Hepatocyte (in vitro differentiated cells): Measurements from ENCODE around the gene TMA16. TPM values are rescaled to one million over a fixed set of nuclear protein-coding genes. Genes with fewer than 3 reads are reported as not detected.

Experiments used
- DNase-seq: peaks from one replicate; pipeline ENCODE4 v3.0.0-alpha.2; 2016; ENCODE audit warnings: low spot score
- H2AFZ ChIP-seq: fragments of 200-600 bp; sonication (generic); 2 replicates; pipeline ENCODE4 v1.6.0; 2016; ENCODE audit warnings: antibody characterized with exemption, mild to moderate bottlenecking
- H3K27ac ChIP-seq: fragments of 200-600 bp; sonication (generic); 2 replicates; pipeline ENCODE4 v1.5.1; 2016; ENCODE audit warnings: mild to moderate bottlenecking
- H3K27me3 ChIP-seq: fragments of 200-600 bp; sonication (generic); 2 replicates; pipeline ENCODE4 v1.6.1; 2016
- H3K36me3 ChIP-seq: fragments of 200-600 bp; sonication (generic); replicated peaks from 2 replicates; pipeline ENCODE4 v1.5.1; 2016; ENCODE audit warnings: low read depth; ENCODE audit not compliant: insufficient read depth
- H3K4me1 ChIP-seq: fragments of 200-600 bp; sonication (generic); 2 replicates; pipeline ENCODE4 v1.5.1; 2016; ENCODE audit warnings: mild to moderate bottlenecking, moderate library complexity; ENCODE audit not compliant: insufficient read depth
- H3K4me2 ChIP-seq: fragments of 200-600 bp; sonication (generic); 2 replicates; pipeline ENCODE4 v1.6.0; 2016
- H3K4me3 ChIP-seq: fragments of 200-600 bp; sonication (generic); 2 replicates; pipeline ENCODE4 v1.5.1; 2016; ENCODE audit warnings: mild to moderate bottlenecking
- H3K79me2 ChIP-seq: fragments of 200-600 bp; sonication (generic); 2 replicates; pipeline ENCODE4 v1.6.0; 2017; ENCODE audit warnings: mild to moderate bottlenecking
- H3K9me2 ChIP-seq: fragments of 200-600 bp; sonication (generic); replicated peaks from 2 replicates; pipeline ENCODE4 v1.6.0; 2017; ENCODE audit warnings: mild to moderate bottlenecking; ENCODE audit not compliant: insufficient read depth
- H3K9me3 ChIP-seq: fragments of 200-600 bp; sonication (generic); 2 replicates; pipeline ENCODE4 v1.5.1; 2016; ENCODE audit warnings: low read depth, mild to moderate bottlenecking
- H4K20me1 ChIP-seq: fragments of 200-600 bp; sonication (generic); 2 replicates; pipeline ENCODE4 v1.6.0; 2016; ENCODE audit warnings: mild to moderate bottlenecking; ENCODE audit not compliant: insufficient read depth, poor library complexity, severe bottlenecking
- CTCF ChIP-seq: fragments of 200-600 bp; sonication (generic); IDR thresholded peaks from 2 replicates; pipeline ENCODE4 v1.5.1; 2016; ENCODE audit warnings: antibody characterized with exemption, mild to moderate bottlenecking; ENCODE audit not compliant: poor library complexity
- EZH2 ChIP-seq: fragments of 200-600 bp; sonication (generic); IDR thresholded peaks from 2 replicates; pipeline ENCODE4 v1.6.1; 2016; ENCODE audit warnings: antibody characterized with exemption, mild to moderate bottlenecking, borderline replicate concordance
- EZH2phosphoT487 ChIP-seq: fragments of 200-600 bp; sonication (generic); IDR thresholded peaks from one replicate; pipeline ENCODE4 v1.6.1; 2018; ENCODE audit warnings: antibody characterized with exemption, mild to moderate bottlenecking, low read depth, moderate library complexity; ENCODE audit not compliant: unreplicated experiment, severe bottlenecking
- WGBS: methylation state at CpG from one replicate; pipeline ENCODE4 v1.1.6; 2016; ENCODE audit warnings: low lambda C conversion rate; ENCODE audit errors: missing lambda C conversion rate; 5-methylcytosine and 5-hydroxymethylcytosine counted together
- polyA plus RNA-seq: library from polyadenylated mRNA; unstranded; fragments of >200 nt; fragmentation: Nextera tagmentation; extraction: Ambion mirVana; gene quantifications from 2 replicates; pipeline ENCODE4 v1.2.1, GENCODE V29; 2016
- total RNA-seq: library from RNA; depleted of rRNA; stranded (reverse); fragments of >200 nt; gene quantifications from 2 replicates; pipeline ENCODE4 v1.2.3, GENCODE V29; 2014

TMA16 gene
- total and polyA plus RNA-seq, 2 experiments from 2014 or later = 10.9 to 24.9 TPM

DNA sequence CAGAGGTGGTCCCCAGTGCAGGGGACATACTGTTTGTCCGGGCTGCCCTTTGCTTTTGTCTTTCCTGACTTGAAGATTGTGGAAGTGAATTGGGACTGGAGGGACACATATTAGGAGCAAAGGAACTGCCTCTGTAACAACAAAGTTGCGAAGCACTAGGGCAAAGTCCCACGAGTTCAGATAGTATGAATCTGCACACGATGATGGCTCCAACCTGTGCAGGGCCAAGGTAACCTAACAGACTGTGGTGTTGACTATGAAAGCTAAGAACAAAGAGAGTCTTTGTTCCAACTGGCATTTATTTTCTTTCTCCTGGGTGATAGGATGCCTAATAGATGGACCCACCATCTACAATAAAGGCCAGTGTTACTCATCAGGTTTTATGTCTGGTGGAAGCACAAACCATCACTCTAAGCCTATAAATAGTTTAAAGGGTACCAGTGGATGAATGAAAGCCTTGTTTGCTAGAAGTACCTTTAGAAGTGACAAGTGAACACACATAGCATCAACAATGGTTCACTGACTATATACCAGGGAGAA is 71.8 kb downstream of the TMA16 start:
- no peaks in the 10 kb centered on the region for H3K27me3 ChIP-seq
- DNase-seq = peak; percentile 44
- H2AFZ ChIP-seq = no peak overlapping the region
- 66% methylated on average over 4 of the region's 4 CpGs for WGBS
- no peaks in the 10 kb centered on the region for H3K79me2 ChIP-seq
- no peaks in the 10 kb centered on the region for H3K36me3 ChIP-seq
- TF ChIP-seq CTCF (no peak), EZH2phosphoT487 (no peak), EZH2 (no peak)
- no peaks in the 10 kb centered on the region for H3K9me2 ChIP-seq
- H3K4me3 ChIP-seq = no peak overlapping the region
- H3K4me2 ChIP-seq = peak overlapping the region; percentile 21
- no peak overlapping the region for H3K27ac ChIP-seq
- H3K9me3 ChIP-seq = no peaks in the 10 kb centered on the region
- H4K20me1 ChIP-seq = no peaks in the 10 kb centered on the region
- no peaks in the 10 kb centered on the region for H3K4me1 ChIP-seq

GRCh38 chr4:163568843-163569242 is 74.4 kb downstream of the TMA16 start:
- no peak for DNase-seq
- Histone ChIP-seq H3K27me3 (no peaks in the 10 kb centered on the region), H3K4me2 (no peak overlapping the region), H4K20me1 (no peaks in the 10 kb centered on the region), H3K79me2 (no peaks in the 10 kb centered on the region), H2AFZ (no peak overlapping the region), H3K9me2 (no peaks in the 10 kb centered on the region), H3K4me1 (no peaks in the 10 kb centered on the region), H3K4me3 (no peak overlapping the region), H3K36me3 (no peaks in the 10 kb centered on the region), H3K9me3 (no peaks in the 10 kb centered on the region), H3K27ac (no peak overlapping the region)
- TF ChIP-seq CTCF (no peak), EZH2phosphoT487 (no peak), EZH2 (no peak)
- WGBS = 85% methylated on average over 2 of the region's 2 CpGs

Other genes starting within 250 kb of the TMA16 start
- gene NPY1R, start 162.1 kb upstream of the TMA16 start, total RNA-seq = 5.7 and 9.0 TPM in 2 replicates
- gene NPY1R, start 162.1 kb upstream of the TMA16 start, polyA plus RNA-seq = 1.1 and 2.9 TPM in 2 replicates
- gene NPY5R, start 150.8 kb upstream of the TMA16 start, total RNA-seq = 0.30 and 0.44 TPM in 2 replicates
- gene NPY5R, start 150.8 kb upstream of the TMA16 start, polyA plus RNA-seq = 0.46 and 0.72 TPM in 2 replicates
- not detected in 2 replicates for gene TKTL2, start 20.9 kb upstream of the TMA16 start, total RNA-seq
- gene TKTL2, start 20.9 kb upstream of the TMA16 start, polyA plus RNA-seq = not detected in 2 replicates